WERI-Rb-1 (cell line): Measurements from ENCODE around the gene RASA3.
"Not testable (repeated sequence)": the region's sequence is repeated elsewhere in the genome, so short reads cannot be mapped to it uniquely, and the experiment has no call there.

Experiments
- DNase-seq: peaks from one replicate; pipeline ENCODE4 v3.0.0-alpha.2; 2020
- H3K27ac ChIP-seq: fragments of 250-450 bp; sonication (Bioruptor Pico); 2 replicates; pipeline ENCODE4 v1.5.1; 2020; ENCODE audit warnings: mild to moderate bottlenecking, moderate library complexity
- H3K27me3 ChIP-seq: fragments of 250-450 bp; sonication (Bioruptor Pico); 2 replicates; pipeline ENCODE4 v1.5.1; 2021; ENCODE audit warnings: mild to moderate bottlenecking, low read depth, moderate library complexity; ENCODE audit not compliant: insufficient read depth, severe bottlenecking
- H3K36me3 ChIP-seq: fragments of 250-450 bp; sonication (Bioruptor Pico); 2 replicates; pipeline ENCODE4 v1.5.1; 2020; ENCODE audit warnings: mild to moderate bottlenecking, moderate library complexity
- H3K4me3 ChIP-seq: 2 replicates; pipeline ENCODE4 v1.5.1; 2011; ENCODE audit warnings: low read depth, mild to moderate bottlenecking, control low read depth, low read length
- H3K9me3 ChIP-seq: fragments of 250-450 bp; sonication (Bioruptor Pico); 2 replicates; pipeline ENCODE4 v1.5.1; 2021; ENCODE audit warnings: mild to moderate bottlenecking, moderate library complexity; ENCODE audit not compliant: severe bottlenecking
- CTCF ChIP-seq: IDR thresholded peaks from 2 replicates; pipeline ENCODE4 v1.5.1; 2011; ENCODE audit warnings: low read depth, mild to moderate bottlenecking, control low read depth, inconsistent platforms, low read length

The RASA3 gene

GRCh38 chr13:113991191-113991669 lies 141.2 kb downstream of the RASA3 start:
- H3K36me3 ChIP-seq = peaks cover 12% of the 10 kb centered on the region
- TF ChIP-seq CTCF = no peak
- peaks cover 8% of the 10 kb centered on the region for H3K9me3 ChIP-seq
- no peak overlapping the region for H3K27ac ChIP-seq
- no peaks in the 10 kb centered on the region for H3K27me3 ChIP-seq
- H3K4me3 ChIP-seq = no peak overlapping the region
- DNase-seq = no peak

GRCh38 chr13:113990321-113990837 lies 142.0 kb downstream of the RASA3 start:
- DNase-seq = no peak
- H3K36me3 ChIP-seq = peaks cover 11% of the 10 kb centered on the region
- no peaks in the 10 kb centered on the region for H3K27me3 ChIP-seq
- no peak overlapping the region for H3K27ac ChIP-seq
- TF ChIP-seq CTCF = no peak
- H3K4me3 ChIP-seq = no peak overlapping the region
- peaks cover 8% of the 10 kb centered on the region for H3K9me3 ChIP-seq

GRCh38 chr13:113989585-113990300 lies 142.7 kb downstream of the RASA3 start:
- H3K36me3 ChIP-seq = peaks cover 11% of the 10 kb centered on the region
- no peak for DNase-seq
- no peak overlapping the region for H3K4me3 ChIP-seq
- no peak for TF ChIP-seq CTCF
- H3K27ac ChIP-seq = no peak overlapping the region
- H3K9me3 ChIP-seq = peaks cover 8% of the 10 kb centered on the region
- H3K27me3 ChIP-seq = no peaks in the 10 kb centered on the region

- not testable (repeated sequence) for H3K4me3 ChIP-seq
- H3K36me3 ChIP-seq = peaks cover 11% of the 10 kb centered on the region
Observed at GRCh38 chr13:113988859-113989258, 143.6 kb downstream of the RASA3 start.

GRCh38 chr13:113982296-113982661 lies 150.1 kb downstream of the RASA3 start:
- Histone ChIP-seq H3K27ac (no peak overlapping the region), H3K27me3 (no peaks in the 10 kb centered on the region), H3K36me3 (peaks cover 10% of the 10 kb centered on the region; the same call in 1 of the 2 replicates), H3K9me3 (no peaks in the 10 kb centered on the region), H3K4me3 (no peak overlapping the region)
- no peak for DNase-seq
- no peak for TF ChIP-seq CTCF

More at GRCh38 chr13:113988859-113989258, 143.6 kb downstream of the RASA3 start:
- H3K9me3 ChIP-seq, H3K27me3 ChIP-seq, DNase-seq, H3K27ac ChIP-seq: not testable (repeated sequence)

GRCh38 chr13:113981611-113982295 lies 150.7 kb downstream of the RASA3 start:
- no peak for TF ChIP-seq CTCF
- H3K36me3 ChIP-seq = peaks cover 10% of the 10 kb centered on the region; the same call in 1 of the 2 replicates

More at GRCh38 chr13:113981611-113982295, 150.7 kb downstream of the RASA3 start:
- no peaks in the 10 kb centered on the region for H3K9me3 ChIP-seq
- no peaks in the 10 kb centered on the region for H3K27me3 ChIP-seq
- H3K4me3 ChIP-seq = no peak overlapping the region
- H3K27ac ChIP-seq = no peak overlapping the region
- no peak for DNase-seq
